Measurements from ENCODE around the gene ZNF579. TPM values are rescaled to one million over a fixed set of nuclear protein-coding genes. Genes with fewer than 3 reads are reported as not detected.

Gene ZNF579
- total and polyA plus RNA-seq, 2 of the 13 experiments (the other 11 are each of a cell fraction or from before 2014, with no cell fraction given): 2.1 to 2.9 TPM

DNA sequence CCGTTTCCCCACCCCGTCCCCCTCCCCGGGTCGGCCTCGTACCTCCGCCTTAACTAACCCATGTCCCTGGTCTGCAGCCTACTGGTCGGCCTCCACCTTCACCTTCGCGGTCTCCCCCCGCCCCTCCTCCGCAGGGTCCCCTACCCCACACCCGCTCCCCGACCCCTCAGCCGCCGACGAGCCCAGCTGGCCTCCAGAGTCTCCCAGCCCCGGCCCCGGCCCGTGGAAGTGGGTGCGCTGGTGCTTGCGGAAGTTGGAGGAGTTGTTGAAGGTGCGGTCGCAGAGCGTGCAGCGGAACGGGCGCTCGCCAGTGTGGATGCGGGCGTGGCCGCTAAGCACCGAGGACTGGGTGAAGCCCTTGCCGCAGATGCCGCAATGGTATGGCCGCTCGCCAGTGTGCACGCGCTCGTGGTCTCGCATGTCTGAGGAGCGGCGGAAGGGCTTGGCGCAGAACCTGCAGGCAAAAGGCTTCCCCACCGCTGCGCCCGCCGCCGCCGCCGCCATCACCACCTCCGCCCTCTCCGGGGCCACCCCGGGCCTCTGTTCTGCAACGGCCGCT, 41.1 kb upstream of the ZNF579 start (continued):
- no peak for TF ChIP-seq PATZ1 (CRISPR knock-in tag; IDR thresholded peaks at IDR 0.05)
- TF ChIP-seq ZNF12 (CRISPR knock-in tag; IDR thresholded peaks at IDR 0.05): no peak
- no peak for TF ChIP-seq ZNF451 (CRISPR knock-in tag; IDR thresholded peaks at IDR 0.05)
- no peak for TF ChIP-seq CENPBD1 (CRISPR knock-in tag; IDR thresholded peaks at IDR 0.05; ENCODE audit: borderline replicate concordance, low read depth)
- no peak for TF ChIP-seq TBX3 (IDR thresholded peaks at IDR 0.05; ENCODE audit: borderline replicate concordance)
- TF ChIP-seq ZNF644 (CRISPR knock-in tag; IDR thresholded peaks at IDR 0.05; ENCODE audit: low read depth): no peak
- TF ChIP-seq IKZF1 (IDR thresholded peaks at IDR 0.05): no peak
- 0 out of 2 replicates have a peak, but pooled peaks have one; percentile 10 for TF ChIP-seq HNRNPL (IDR thresholded peaks at IDR 0.05; ENCODE audit: low read depth, low read length)
- TF ChIP-seq THAP11 (CRISPR knock-in tag; IDR thresholded peaks at IDR 0.05): no peak
- no peak for TF ChIP-seq PAF1 (CRISPR knock-in tag; IDR thresholded peaks at IDR 0.05)
- TF ChIP-seq HDAC1 (CRISPR knock-in tag; IDR thresholded peaks at IDR 0.05): no peak
- TF ChIP-seq ZNF883 (CRISPR knock-in tag; IDR thresholded peaks at IDR 0.05; ENCODE audit: not compliant biosample characterization): no peak
- TF ChIP-seq ZFP36L2 (CRISPR knock-in tag; IDR thresholded peaks at IDR 0.05): no peak
- no peak for TF ChIP-seq KMT2A (CRISPR knock-in tag; IDR thresholded peaks at IDR 0.05)
- no peak for TF ChIP-seq ATF7 (IDR thresholded peaks at IDR 0.05)
- no peak for TF ChIP-seq ATF7 (CRISPR knock-in tag; IDR thresholded peaks at IDR 0.05)
- no peak for TF ChIP-seq ISL2 (CRISPR knock-in tag; IDR thresholded peaks at IDR 0.05)
- no peak for TF ChIP-seq RFXANK (CRISPR knock-in tag; IDR thresholded peaks at IDR 0.05)
- no peak for TF ChIP-seq ESRRA (CRISPR knock-in tag; IDR thresholded peaks at IDR 0.05; ENCODE audit: low read depth)
- peak; percentile 74 for TF ChIP-seq AGO2 (optimal IDR thresholded peaks at IDR 0.05; ENCODE audit: low read depth, low read length)
- peak; percentile 46 for TF ChIP-seq AGO1 (IDR thresholded peaks at IDR 0.05; ENCODE audit: low read depth, low read length, poor library complexity, severe bottlenecking)
